ENCODE results near the gene XPC.
"Not testable (repeated sequence)": the region's sequence is repeated elsewhere in the genome, so short reads cannot be mapped to it uniquely, and the experiment has no call there.

XPC gene

GRCh38 chr3:14131134-14131533 is 47.3 kb downstream of the XPC start:
- DNase-seq = no peak

GRCh38 chr3:14130707-14131106 is 47.7 kb downstream of the XPC start:
- no peak for DNase-seq

- no peak for DNase-seq
These were observed 48.2 kb downstream of the XPC start for GRCh38 chr3:14130230-14130629.

GRCh38 chr3:14129296-14129695 is 49.1 kb downstream of the XPC start:
- DNase-seq = no peak

- DNase-seq = no peak
These were observed 49.7 kb downstream of the XPC start for GRCh38 chr3:14128724-14129123.

GRCh38 chr3:14127516-14128161 is 50.8 kb downstream of the XPC start:
- DNase-seq = no peak

GRCh38 chr3:14126887-14127505 is 51.4 kb downstream of the XPC start:
- no peak for DNase-seq

GRCh38 chr3:14126017-14126886 is 52.1 kb downstream of the XPC start:
- DNase-seq = no peak

- DNase-seq = peak; percentile 18
These were observed 53.0 kb downstream of the XPC start for GRCh38 chr3:14125193-14126016.

GRCh38 chr3:14124615-14125192 is 53.7 kb downstream of the XPC start, which contains the start of the genes CHCHD4 and TMEM43:
Gene CHCHD4, minus strand, starts transcription at chr3:14124870. Its CDS starts 194 bp downstream, at chr3:14124676.
Gene TMEM43, plus strand, starts transcription at chr3:14125052. Its CDS starts 142 bp downstream, at chr3:14125194.
- DNase-seq = peak; percentile 96

GRCh38 chr3:14124223-14124614 is 54.2 kb downstream of the XPC start:
- peak; percentile 31 for DNase-seq

GRCh38 chr3:14123308-14124222 is 54.8 kb downstream of the XPC start:
- no peak for DNase-seq

- no peak for DNase-seq
These were observed 56.1 kb downstream of the XPC start for GRCh38 chr3:14122301-14122700.

GRCh38 chr3:14121859-14122258 is 56.5 kb downstream of the XPC start:
- no peak for DNase-seq

- DNase-seq = not testable (repeated sequence)
These were observed 57.4 kb downstream of the XPC start for GRCh38 chr3:14120921-14121448.

- DNase-seq = no peak
These were observed 58.1 kb downstream of the XPC start for GRCh38 chr3:14120111-14120920.

GRCh38 chr3:14119651-14120050 is 58.8 kb downstream of the XPC start:
- no peak for DNase-seq

GRCh38 chr3:14118400-14119381 is 59.7 kb downstream of the XPC start:
- DNase-seq = peak; percentile 6
